Gastroesophageal sphincter (tissue), 3 donors: ENCODE measurements around the gene C6orf132.

Experiments used
- CTCF ChIP-seq, 4 experiments: fragments of 200-600 bp in 2 of 4; fragments of 450-650 bp in 2 of 4; sonication (generic) in 1 of 4; IDR thresholded peaks; one replicate each; pipeline ENCODE4 v1.5.1; 2017 to 2019; ENCODE audit warnings: antibody characterized with exemption in 4 of 4, mild to moderate bottlenecking in 2 of 4, moderate library complexity in 2 of 4
- POLR2AphosphoS5 ChIP-seq: sonication (generic); formaldehyde crosslinking; IDR thresholded peaks from one replicate; pipeline ENCODE4 v1.6.1; 2017; ENCODE audit warnings: antibody characterized with exemption

DNA sequence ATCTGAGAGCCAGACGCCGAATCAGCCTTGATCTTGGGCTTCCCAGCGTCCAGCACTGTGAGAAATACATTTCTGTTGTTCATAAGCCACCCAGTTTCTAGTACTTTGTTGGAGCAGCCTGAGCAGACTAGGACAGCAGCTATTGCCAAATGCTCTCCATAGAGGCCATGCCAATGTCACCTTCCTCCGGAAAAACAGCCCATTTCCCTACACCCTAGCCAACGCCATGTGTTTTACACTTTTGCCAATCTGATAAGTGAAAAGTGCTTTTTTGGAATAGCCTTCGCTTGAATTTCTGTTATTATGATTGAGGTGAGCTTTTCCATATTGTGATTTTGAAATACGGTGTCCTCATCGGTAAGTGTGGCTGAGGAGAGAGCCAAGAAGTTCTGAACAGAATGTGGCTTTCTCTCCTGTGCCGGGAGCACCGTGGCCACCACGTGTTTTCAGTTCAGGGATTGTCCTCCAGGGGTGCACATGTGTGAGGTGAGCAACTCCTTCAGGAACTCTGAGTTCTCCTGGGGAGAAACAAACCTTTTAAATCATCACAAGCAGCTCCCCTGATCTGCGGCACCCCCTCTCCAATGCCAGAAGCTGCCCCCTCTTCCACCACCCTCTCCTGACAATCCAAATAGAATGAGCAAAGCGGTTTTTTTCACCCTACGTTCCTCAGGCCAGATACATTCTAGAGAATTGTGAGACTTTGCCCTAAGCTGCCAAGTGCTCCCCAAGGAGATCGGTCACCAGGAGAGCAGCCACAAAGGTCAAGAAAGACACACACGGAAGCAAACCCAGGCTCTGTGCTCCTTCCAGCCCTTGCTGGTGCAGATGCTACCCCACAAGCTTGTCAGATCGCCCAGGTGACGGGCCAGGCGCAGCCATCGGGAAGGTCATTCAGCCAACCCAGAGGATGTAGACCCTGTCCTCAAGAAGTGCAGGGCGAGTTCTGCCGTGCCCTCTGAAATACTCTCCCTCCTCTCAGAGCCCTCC lies 56.1 kb downstream of the C6orf132 start:
- TF ChIP-seq POLR2AphosphoS5: no peak
- TF ChIP-seq CTCF (IDR thresholded peaks at IDR 0.05): peak in 1 of 4 experiments; percentile 9
